Measurements from ENCODE around the gene GOLGA6L6.
"Not testable (repeated sequence)": the region's sequence is repeated elsewhere in the genome, so short reads cannot be mapped to it uniquely, and the experiment has no call there.

DNA sequence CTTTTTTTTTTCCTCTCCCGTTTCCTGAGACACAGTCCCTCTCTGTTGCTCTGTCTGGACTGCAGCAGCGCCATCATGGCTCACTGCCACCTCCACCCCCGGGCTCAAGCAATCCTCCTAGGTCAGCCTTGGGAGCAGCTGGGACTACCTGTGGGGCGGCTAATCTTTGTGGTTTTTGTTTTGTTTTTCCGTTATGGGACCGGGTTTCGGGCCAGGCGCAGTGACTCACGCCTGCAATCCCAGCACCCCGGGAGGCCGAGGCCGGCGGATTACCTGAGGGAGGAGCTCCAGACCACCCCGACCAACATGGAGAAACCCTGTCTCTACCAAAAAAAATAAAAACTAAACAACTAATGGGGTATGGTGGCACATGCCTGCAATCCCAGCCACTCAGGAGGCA lies 38.1 kb upstream of the GOLGA6L6 start:
- not testable (repeated sequence) for TF ChIP-seq CTCF, POLR2A, POLR2AphosphoS5 (IDR thresholded peaks at IDR 0.05)
